ENCODE data around the gene PPP2R1B. TPM values are rescaled to one million over a fixed set of nuclear protein-coding genes. Genes with fewer than 3 reads are reported as not detected.

PPP2R1B gene
- total RNA-seq, 2 experiments from 2014 or later = 56.4 to 57.7 TPM

GRCh38 chr11:111683806-111684205, 82.4 kb downstream of the PPP2R1B start:
- peaks cover 4% of the 10 kb centered on the region for H3K36me3 Mint-ChIP-seq (ENCODE audit: low read depth)
- no peaks in the 10 kb centered on the region for H3K27me3 Mint-ChIP-seq (ENCODE audit: low read depth)
- DNase-seq (no peak), ATAC-seq (no peak)
- H3K4me1 Mint-ChIP-seq (ENCODE audit: low read depth) = no peaks in the 10 kb centered on the region
- POLR2A ChIA-PET = interaction anchor here (0.6 to 0.7 kb wide), 2 partner anchors 13 to 20 kb away, joined by 3 read pairs; no protein-coding TSS in a partner anchor
- no peak overlapping the region for H3K27ac Mint-ChIP-seq
- H3K9me3 Mint-ChIP-seq (ENCODE audit: insufficient read depth) = no peaks in the 10 kb centered on the region
- no peak overlapping the region for H3K4me3 Mint-ChIP-seq
- CTCF ChIA-PET = no interaction called here

- Mint-ChIP-seq H3K27ac (no peak overlapping the region), H3K36me3 (ENCODE audit: low read depth) (peaks cover 6% of the 10 kb centered on the region), H3K9me3 (ENCODE audit: insufficient read depth) (no peaks in the 10 kb centered on the region), H3K27me3 (ENCODE audit: low read depth) (no peaks in the 10 kb centered on the region), H3K4me1 (ENCODE audit: low read depth) (no peaks in the 10 kb centered on the region), H3K4me3 (no peak overlapping the region)
- ATAC-seq (no peak), DNase-seq (no peak)
- CTCF ChIA-PET = interaction anchor here (1.3 to 1.7 kb wide), 2 partner anchors 10 to 44 kb away, joined by 3 to 5 read pairs; no protein-coding TSS in a partner anchor
- POLR2A ChIA-PET = interaction anchor here (1.0 kb wide), 1 partner anchor 9 kb away, joined by 3 read pairs; no protein-coding TSS in a partner anchor
Measured at GRCh38 chr11:111680486-111681175, 85.6 kb downstream of the PPP2R1B start.

Other genes with a start within 250 kb of the PPP2R1B start
- gene LAYN, start 225.7 kb downstream of the PPP2R1B start, total RNA-seq = 10 to 100 TPM; 11.1 to 12.8 TPM
- 10 to 100 TPM in 1 of 2 experiments, 1 to 10 TPM in 1; 8.9 to 10.2 TPM for gene SIK2, start 163.9 kb downstream of the PPP2R1B start, total RNA-seq
- 10 to 100 TPM; 29.2 to 31.1 TPM for gene ALG9, start 105.2 kb upstream of the PPP2R1B start, total RNA-seq
- 1 to 10 TPM; 4.4 to 5.9 TPM for gene FDXACB1, start 112.8 kb upstream of the PPP2R1B start, total RNA-seq
- 10 to 100 TPM; 17.8 to 18.3 TPM for gene CFAP68, start 113.2 kb upstream of the PPP2R1B start, total RNA-seq
- not detected for gene CRYAB, start 145.4 kb upstream of the PPP2R1B start, total RNA-seq
- not detected for gene HSPB2, start 146.3 kb upstream of the PPP2R1B start, total RNA-seq
- gene C11orf52, start 152.5 kb upstream of the PPP2R1B start, total RNA-seq = not detected
- gene DIXDC1, start 171.0 kb upstream of the PPP2R1B start, total RNA-seq = 1 to 10 TPM; 3.1 to 5.1 TPM

All from activated CD8-positive, alpha-beta T cell treated with anti-CD3 and anti-CD28 coated beads, Interleukin-2, amount 10 ng/mL, durations not matched to agents 7 days and 5 days (primary cell).